Kidney (tissue), 14 donors: ENCODE measurements around the gene BCL3. TPM values are rescaled to one million over a fixed set of nuclear protein-coding genes. Genes with fewer than 3 reads are reported as not detected.

ENCODE experiments used
- DNase-seq, 5 donors: peaks; one replicate each; pipeline ENCODE4 v3.0.0-alpha.2; 2013 to 2020
- FAIRE-seq: peaks from 2 replicates; lab custom pipeline; 2012; peaks lifted over from hg19 to GRCh38; lab: Jason Lieb, UNC
- H3K27ac ChIP-seq, 2 donors: one replicate each; pipeline ENCODE4 v1.7.0; 2013; ENCODE audit warnings: low read depth in 2 of 2, low read length in 2 of 2, inconsistent platforms in 1 of 2
- H3K27me3 ChIP-seq: one replicate; pipeline ENCODE4 v1.7.1; 2013; ENCODE audit warnings: low read length, inconsistent platforms; ENCODE audit not compliant: control insufficient read depth, insufficient read depth
- H3K36me3 ChIP-seq, 3 donors: one replicate each; pipeline versions ENCODE4 v1.7.0 to v1.7.1; 2013; ENCODE audit warnings: low read length in 3 of 3, control low read depth in 1 of 3, inconsistent platforms in 1 of 3; ENCODE audit not compliant: insufficient read depth in 3 of 3, control insufficient read depth in 2 of 3
- H3K4me1 ChIP-seq, 3 donors: one replicate each; pipeline versions ENCODE4 v1.7.0 to v1.7.1; 2013; ENCODE audit warnings: low read length in 3 of 3, inconsistent platforms in 1 of 3, low read depth in 1 of 3; ENCODE audit not compliant: control insufficient read depth in 2 of 3, insufficient read depth in 2 of 3
- H3K4me3 ChIP-seq, 3 donors: one replicate each; pipeline versions ENCODE4 v1.7.0 to v1.8.1; 2013; ENCODE audit warnings: low read length in 3 of 3, control low read depth in 1 of 3, inconsistent platforms in 1 of 3
- H3K9ac ChIP-seq, 3 donors: one replicate each; pipeline versions ENCODE4 v1.7.0 to v1.7.1; 2013; ENCODE audit warnings: low read length in 3 of 3, control low read depth in 1 of 3, inconsistent platforms in 1 of 3
- H3K9me3 ChIP-seq, 3 donors: one replicate each; pipeline versions ENCODE4 v1.7.0 to v1.7.1; 2013; ENCODE audit warnings: low read length in 3 of 3, control low read depth in 1 of 3, inconsistent platforms in 1 of 3; ENCODE audit not compliant: control insufficient read depth in 2 of 3, insufficient read depth in 1 of 3
- CTCF ChIP-seq: IDR thresholded peaks from 3 replicates; pipeline ENCODE4 v1.5.1; 2012; ENCODE audit warnings: mild to moderate bottlenecking, moderate library complexity, borderline replicate concordance; ENCODE audit not compliant: insufficient read depth; ENCODE audit errors: extremely low read depth
- intact Hi-C: fragments of 100-400 bp; cut with DNase I; formaldehyde crosslinking; loops from one replicate; pipeline ENCODE4 v1.11.1; 2022
- polyA plus RNA-seq: library from polyadenylated mRNA; stranded (reverse); fragments of 350-450 nt; fragmentation: Illumina TruSeq; extraction: RNeasy Lipid Tissue Mini Kit (QIAGEN cat#74804); gene quantifications from one replicate; pipeline ENCODE4 v1.2.3, GENCODE V29; 2014; ENCODE audit warnings: low read depth, low replicate concordance; ENCODE audit not compliant: insufficient read depth
- total RNA-seq: library from RNA; stranded (reverse); fragmentation: NEBNext Ultra II Directional; extraction: Animal tissue kit (Norgen Biotek cat#: 25700); gene quantifications from one replicate; pipeline ENCODE4 v1.2.1, GENCODE V29; 2021
- donor health status: control.
- donor health status: control.
- donor health status: control.
- donor health status: control.
- donor health status: control.
- donor health status: DM: yes; HTN: yes; CAD: no.
- donor health status: Normal renal cell carcinoma (clear cell type).

BCL3 gene
- total and polyA plus RNA-seq, 2 donors from 2014 or later: 23.2 to 86.8 TPM

DNA sequence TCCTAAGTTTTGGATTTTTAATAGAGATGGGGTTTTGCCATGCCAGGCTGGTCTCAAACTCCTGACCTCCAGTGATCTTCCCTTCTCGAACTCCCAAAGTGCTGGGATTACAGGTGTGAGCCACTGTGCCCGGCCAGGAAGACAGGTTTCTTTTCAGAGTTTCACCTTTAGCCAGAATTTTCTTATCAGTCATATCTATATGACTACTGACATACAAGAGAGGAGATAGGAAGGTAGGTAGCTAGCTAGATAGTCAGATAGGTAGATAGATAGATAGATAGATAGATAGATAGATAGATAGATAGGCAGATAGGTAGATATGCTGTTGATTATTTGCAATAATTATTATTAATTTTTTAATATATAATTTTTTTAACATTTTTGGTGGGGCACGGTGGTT is 36.8 kb downstream of the BCL3 start:
- intact Hi-C loops: no loop called here

DNA sequence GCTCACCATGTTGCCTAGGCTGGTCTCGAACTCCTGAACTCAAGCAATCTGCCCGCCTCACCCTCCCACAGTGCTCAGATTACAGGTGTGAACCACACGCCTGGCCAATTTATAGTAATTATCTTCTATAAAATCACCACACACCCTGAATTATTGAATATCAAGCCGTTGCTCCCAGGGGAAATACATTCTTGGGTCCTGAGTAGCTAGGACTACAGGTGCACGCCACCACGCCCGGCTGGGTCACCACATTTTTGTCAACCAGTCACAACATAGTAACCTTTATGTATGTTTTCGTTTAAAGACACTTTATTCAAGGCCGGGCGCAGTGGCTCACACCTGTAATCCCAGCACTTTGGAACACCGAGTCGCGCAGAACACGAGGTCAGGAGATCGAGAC is 37.5 kb downstream of the BCL3 start:
- DNase-seq (no peak), FAIRE-seq (no peak)
- Histone ChIP-seq H3K27me3 (no peaks in the 10 kb centered on the region), H3K4me3 (no peak overlapping the region), H3K36me3 (peaks cover 0 to 3% (median 0%) of the 10 kb centered on the region in 3 donors), H3K9me3 (no peaks in the 10 kb centered on the region), H3K4me1 (no peaks in the 10 kb centered on the region), H3K9ac (no peak overlapping the region), H3K27ac (no peak overlapping the region)
- no peak for TF ChIP-seq CTCF
- intact Hi-C loops: no loop called here

More for the DNA sequence above, 36.8 kb downstream of the BCL3 start:
- H3K9ac ChIP-seq: no peak overlapping the region
- DNase-seq (no peak), FAIRE-seq (no peak)
- peaks cover 0 to 3% (median 0%) of the 10 kb centered on the region in 3 donors for H3K36me3 ChIP-seq
- no peak for TF ChIP-seq CTCF
- no peaks in the 10 kb centered on the region for H3K27me3 ChIP-seq
- H3K27ac ChIP-seq: no peak overlapping the region
- H3K4me1 ChIP-seq: no peaks in the 10 kb centered on the region
- H3K4me3 ChIP-seq: no peak overlapping the region
- H3K9me3 ChIP-seq: no peaks in the 10 kb centered on the region

- H3K4me1 ChIP-seq: no peaks in the 10 kb centered on the region
- H3K9ac ChIP-seq: no peak overlapping the region
- no peak overlapping the region for H3K27ac ChIP-seq
- FAIRE-seq (no peak), DNase-seq (no peak)
- H3K27me3 ChIP-seq: no peaks in the 10 kb centered on the region
- no peak overlapping the region for H3K4me3 ChIP-seq
- intact Hi-C loops: no loop called here
- no peak for TF ChIP-seq CTCF
- peaks cover 0 to 3% (median 0%) of the 10 kb centered on the region in 3 donors for H3K36me3 ChIP-seq
- no peaks in the 10 kb centered on the region for H3K9me3 ChIP-seq
These were observed 40.5 kb downstream of the BCL3 start for GRCh38 chr19:44788971-44789370.

GRCh38 chr19:44789943-44790483 is 41.5 kb downstream of the BCL3 start:
- DNase-seq: no peak
- Histone ChIP-seq H3K4me1 (no peaks in the 10 kb centered on the region), H3K4me3 (no peak overlapping the region), H3K9ac (no peak overlapping the region), H3K36me3 (peaks cover 0 to 3% (median 0%) of the 10 kb centered on the region in 3 donors), H3K9me3 (no peaks in the 10 kb centered on the region), H3K27ac (no peak overlapping the region), H3K27me3 (no peaks in the 10 kb centered on the region)
- FAIRE-seq: no peak
- intact Hi-C loops: loop anchor here (10.0 kb wide), 1 partner anchor 55 kb away; the partner anchor contains the start of gene NECTIN2
- TF ChIP-seq CTCF: no peak
